ENCODE data around the gene PPDPF.

The PPDPF gene

DNA sequence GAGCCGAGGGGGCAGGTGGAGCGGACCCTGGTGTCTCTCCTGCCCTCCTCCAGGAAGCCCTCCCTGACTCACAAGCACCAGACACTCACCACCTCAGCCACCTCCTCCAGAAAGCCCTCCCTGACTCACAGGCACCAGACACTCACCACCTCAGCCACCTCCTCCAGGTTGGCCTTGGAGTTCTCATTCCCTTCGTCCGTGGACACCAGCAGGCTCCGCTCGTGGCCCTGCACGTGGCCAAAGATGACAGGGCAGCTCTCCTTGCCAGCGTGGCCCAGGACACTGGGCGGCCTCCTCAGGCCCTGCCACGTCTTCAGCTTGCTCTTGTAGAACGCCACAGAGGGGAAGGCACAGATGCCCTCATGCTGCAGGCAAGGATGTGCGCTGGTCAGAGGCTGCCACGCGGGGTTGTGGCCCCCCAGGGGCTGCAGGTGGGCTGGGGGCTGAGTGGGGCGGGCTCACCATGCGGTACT is 39.8 kb downstream of the PPDPF start:
- Histone ChIP-seq H3K4me3 (ENCODE audit: low read depth in 1 of 2, low read length in 2 of 2) (no peak overlapping the region), H3K9me3 (ENCODE audit: control insufficient read depth in 1 of 2, low read length in 2 of 2) (no peaks in the 10 kb centered on the region), H3K36me3 (ENCODE audit: control insufficient read depth in 1 of 2, insufficient read depth in 2 of 2, low read length in 2 of 2) (peaks cover 0 to 63% of the 10 kb centered on the region in 2 donors), H3K27ac (ENCODE audit: low read length) (no peak overlapping the region), H3K4me1 (ENCODE audit: control insufficient read depth in 1 of 2, insufficient read depth in 2 of 2, low read length in 2 of 2) (no peaks in the 10 kb centered on the region), H3K27me3 (ENCODE audit: low read depth, low read length) (no peaks in the 10 kb centered on the region)

DNA sequence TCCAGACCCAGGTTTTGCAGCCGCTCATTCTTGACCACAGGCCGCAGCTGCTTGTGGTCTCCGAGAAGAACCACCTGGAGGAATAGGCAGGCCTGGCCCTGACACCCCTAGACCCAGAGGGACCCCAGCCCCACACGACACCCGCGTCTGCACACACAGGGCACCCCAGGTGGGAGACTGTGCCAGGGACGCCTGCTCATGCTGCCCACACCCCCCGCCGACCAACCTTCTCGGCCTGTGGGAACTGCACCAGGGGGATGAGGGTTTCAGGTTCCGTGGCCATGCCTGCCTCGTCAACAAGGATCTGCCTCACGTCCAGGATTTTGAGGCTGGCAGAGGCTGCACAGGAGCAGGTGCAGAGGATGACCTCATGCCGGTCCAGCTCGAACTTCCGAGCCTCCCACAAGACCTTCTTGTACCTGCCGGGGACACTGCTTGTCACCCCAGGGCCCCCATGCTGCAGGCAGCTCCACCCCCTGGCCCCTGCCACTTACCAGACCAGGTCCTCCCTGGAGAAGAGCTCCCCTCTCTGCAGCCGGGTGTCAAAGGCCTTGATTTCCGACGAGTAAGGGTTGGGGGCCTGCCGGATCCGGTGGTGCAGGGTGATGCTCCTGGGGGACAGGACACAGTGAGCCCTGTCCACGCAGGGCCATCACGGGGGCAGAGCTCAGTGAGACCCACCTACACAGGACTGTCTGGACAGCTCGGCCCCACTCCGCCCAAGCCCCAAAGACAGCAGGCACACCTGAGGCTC is 40.5 kb downstream of the PPDPF start:
- H3K9me3 ChIP-seq (ENCODE audit: control insufficient read depth in 1 of 2, low read length in 2 of 2), result no peaks in the 10 kb centered on the region
- no peak overlapping the region for H3K27ac ChIP-seq (ENCODE audit: low read length)
- peaks cover 0 to 70% of the 10 kb centered on the region in 2 donors for H3K36me3 ChIP-seq (ENCODE audit: control insufficient read depth in 1 of 2, insufficient read depth in 2 of 2, low read length in 2 of 2)
- no peak overlapping the region for H3K4me3 ChIP-seq (ENCODE audit: low read depth in 1 of 2, low read length in 2 of 2)
- H3K27me3 ChIP-seq (ENCODE audit: low read depth, low read length), result no peaks in the 10 kb centered on the region
- H3K4me1 ChIP-seq (ENCODE audit: control insufficient read depth in 1 of 2, insufficient read depth in 2 of 2, low read length in 2 of 2), result no peaks in the 10 kb centered on the region

DNA sequence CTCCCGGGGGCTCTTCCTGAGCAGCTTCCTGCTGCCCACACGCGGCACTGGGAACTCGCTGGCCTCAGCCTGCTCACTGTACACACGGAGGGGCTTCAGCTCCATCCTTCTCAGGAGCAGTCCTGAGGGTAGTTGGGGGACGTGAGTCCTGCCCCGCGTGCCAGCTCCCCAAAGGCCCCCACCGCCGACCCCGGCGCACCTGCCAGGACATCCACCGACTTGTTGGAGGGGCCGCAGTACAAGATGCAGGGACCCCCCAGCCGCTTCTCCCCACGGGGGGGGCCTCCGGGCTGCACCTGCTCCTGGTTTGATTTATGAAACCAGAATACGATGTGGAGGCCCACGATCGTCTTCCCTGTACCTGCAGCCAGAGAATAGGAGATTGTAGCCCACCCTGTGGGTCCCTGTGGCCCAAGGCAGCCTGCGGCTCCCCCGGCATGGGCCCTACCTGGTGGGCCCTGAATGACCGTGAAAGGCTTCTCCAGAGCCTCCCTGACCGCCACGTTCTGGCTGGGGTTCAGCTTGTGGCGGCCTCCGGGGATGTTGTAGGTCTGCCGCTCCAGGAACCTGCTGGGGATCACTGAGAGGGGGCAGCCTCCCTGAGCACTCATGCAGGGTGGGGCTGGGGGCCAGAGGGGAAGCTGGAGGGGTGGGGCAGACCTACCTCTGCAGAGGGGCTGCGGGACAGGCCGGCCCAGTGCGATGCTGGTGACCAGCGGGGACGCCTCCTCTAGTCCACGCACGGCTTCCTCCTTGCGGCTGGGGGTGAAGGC is 41.2 kb downstream of the PPDPF start:
- Histone ChIP-seq H3K4me1 (ENCODE audit: control insufficient read depth in 1 of 2, insufficient read depth in 2 of 2, low read length in 2 of 2) (no peaks in the 10 kb centered on the region), H3K9me3 (ENCODE audit: control insufficient read depth in 1 of 2, low read length in 2 of 2) (no peaks in the 10 kb centered on the region), H3K27ac (ENCODE audit: low read length) (no peak overlapping the region), H3K27me3 (ENCODE audit: low read depth, low read length) (no peaks in the 10 kb centered on the region), H3K4me3 (ENCODE audit: low read depth in 1 of 2, low read length in 2 of 2) (no peak overlapping the region), H3K36me3 (ENCODE audit: control insufficient read depth in 1 of 2, insufficient read depth in 2 of 2, low read length in 2 of 2) (peaks cover 0 to 77% of the 10 kb centered on the region in 2 donors)

DNA sequence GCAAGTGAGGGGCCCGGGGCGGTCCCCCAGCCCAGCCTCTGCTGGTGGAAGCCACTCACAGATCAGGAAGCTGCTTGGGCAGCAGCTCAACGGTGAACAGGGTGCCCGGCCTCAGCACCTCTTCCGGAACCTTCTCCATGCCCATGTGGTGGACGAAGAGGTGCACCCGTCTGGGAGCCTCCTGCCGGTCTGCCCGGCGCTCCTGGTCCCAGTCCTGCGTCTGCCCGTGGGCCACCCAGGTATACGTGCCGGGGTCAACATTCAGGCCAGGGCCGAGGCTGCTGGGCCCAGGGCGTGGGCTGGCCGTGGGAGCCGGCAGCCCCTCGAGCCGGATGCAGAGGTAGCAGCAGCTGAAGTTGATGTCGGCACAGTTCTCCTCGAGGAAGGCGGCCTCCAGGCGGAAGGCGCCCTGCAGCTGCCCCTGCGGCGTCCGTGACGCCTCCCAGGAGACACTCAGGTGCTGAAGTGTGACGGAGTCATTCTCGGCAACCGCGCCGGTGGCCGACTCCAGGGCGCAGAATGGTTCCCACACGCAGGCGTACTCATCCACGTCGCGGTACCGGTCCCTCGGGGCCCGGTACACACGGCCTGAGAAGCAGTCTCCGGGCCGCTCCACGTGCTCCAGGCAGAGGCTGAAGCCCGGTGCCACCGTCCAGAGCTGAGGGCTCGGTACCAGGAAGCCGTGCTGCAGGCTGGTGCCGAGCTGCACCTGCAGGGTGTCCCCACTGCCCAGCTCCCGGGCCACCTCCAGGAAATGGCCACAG is 42.1 kb downstream of the PPDPF start:
- H3K27ac ChIP-seq (ENCODE audit: low read length), result no peak overlapping the region

DNA sequence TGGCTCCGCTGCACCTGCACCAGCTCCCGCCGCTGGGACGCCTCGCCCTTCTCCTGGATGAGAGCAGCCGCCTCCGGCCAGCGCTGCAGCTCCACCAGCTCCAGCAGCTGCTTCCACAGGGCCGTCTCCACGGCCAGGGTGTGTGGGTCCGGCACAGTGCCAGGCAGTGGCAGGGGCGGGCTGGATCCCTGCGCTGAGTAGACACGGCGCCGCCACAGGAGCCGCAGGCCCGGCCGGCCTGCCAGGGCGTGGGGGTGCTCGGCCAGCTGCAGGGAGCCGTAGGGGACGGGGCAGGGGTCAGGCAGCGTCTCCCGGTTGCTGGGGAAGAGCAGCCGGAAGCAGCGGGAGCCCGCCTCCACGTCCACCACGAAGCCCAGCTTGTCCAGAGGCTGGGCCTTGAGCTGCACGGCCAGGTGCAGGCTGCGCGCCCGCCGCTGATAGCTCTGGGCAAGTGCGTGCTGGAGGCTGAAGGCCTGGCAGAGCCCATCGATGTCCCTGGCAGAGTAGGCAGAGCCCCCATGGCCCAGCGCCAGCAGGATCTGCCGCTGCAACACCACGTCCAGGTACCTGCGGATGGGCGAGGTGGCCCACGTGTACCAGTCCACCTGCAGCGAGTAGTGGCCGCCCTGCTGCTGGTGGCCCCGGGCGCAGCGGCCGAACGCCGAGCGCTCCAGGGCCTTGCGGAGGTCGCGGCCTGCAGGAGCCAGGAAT is 42.8 kb downstream of the PPDPF start:
- H3K27me3 ChIP-seq (ENCODE audit: low read depth, low read length), result no peaks in the 10 kb centered on the region
- no peak overlapping the region for H3K4me3 ChIP-seq (ENCODE audit: low read depth in 1 of 2, low read length in 2 of 2)
- no peaks in the 10 kb centered on the region for H3K4me1 ChIP-seq (ENCODE audit: control insufficient read depth in 1 of 2, insufficient read depth in 2 of 2, low read length in 2 of 2)
- H3K36me3 ChIP-seq (ENCODE audit: control insufficient read depth in 1 of 2, insufficient read depth in 2 of 2, low read length in 2 of 2), result peaks cover 0 to 77% of the 10 kb centered on the region in 2 donors
- H3K9me3 ChIP-seq (ENCODE audit: control insufficient read depth in 1 of 2, low read length in 2 of 2), result no peaks in the 10 kb centered on the region
- no peak overlapping the region for H3K27ac ChIP-seq (ENCODE audit: low read length)

More for the DNA sequence above, 42.1 kb downstream of the PPDPF start:
- Histone ChIP-seq H3K36me3 (ENCODE audit: control insufficient read depth in 1 of 2, insufficient read depth in 2 of 2, low read length in 2 of 2) (peaks cover 0 to 77% of the 10 kb centered on the region in 2 donors), H3K4me1 (ENCODE audit: control insufficient read depth in 1 of 2, insufficient read depth in 2 of 2, low read length in 2 of 2) (no peaks in the 10 kb centered on the region), H3K4me3 (ENCODE audit: low read depth in 1 of 2, low read length in 2 of 2) (no peak overlapping the region), H3K9me3 (ENCODE audit: control insufficient read depth in 1 of 2, low read length in 2 of 2) (no peaks in the 10 kb centered on the region), H3K27me3 (ENCODE audit: low read depth, low read length) (no peaks in the 10 kb centered on the region)

DNA sequence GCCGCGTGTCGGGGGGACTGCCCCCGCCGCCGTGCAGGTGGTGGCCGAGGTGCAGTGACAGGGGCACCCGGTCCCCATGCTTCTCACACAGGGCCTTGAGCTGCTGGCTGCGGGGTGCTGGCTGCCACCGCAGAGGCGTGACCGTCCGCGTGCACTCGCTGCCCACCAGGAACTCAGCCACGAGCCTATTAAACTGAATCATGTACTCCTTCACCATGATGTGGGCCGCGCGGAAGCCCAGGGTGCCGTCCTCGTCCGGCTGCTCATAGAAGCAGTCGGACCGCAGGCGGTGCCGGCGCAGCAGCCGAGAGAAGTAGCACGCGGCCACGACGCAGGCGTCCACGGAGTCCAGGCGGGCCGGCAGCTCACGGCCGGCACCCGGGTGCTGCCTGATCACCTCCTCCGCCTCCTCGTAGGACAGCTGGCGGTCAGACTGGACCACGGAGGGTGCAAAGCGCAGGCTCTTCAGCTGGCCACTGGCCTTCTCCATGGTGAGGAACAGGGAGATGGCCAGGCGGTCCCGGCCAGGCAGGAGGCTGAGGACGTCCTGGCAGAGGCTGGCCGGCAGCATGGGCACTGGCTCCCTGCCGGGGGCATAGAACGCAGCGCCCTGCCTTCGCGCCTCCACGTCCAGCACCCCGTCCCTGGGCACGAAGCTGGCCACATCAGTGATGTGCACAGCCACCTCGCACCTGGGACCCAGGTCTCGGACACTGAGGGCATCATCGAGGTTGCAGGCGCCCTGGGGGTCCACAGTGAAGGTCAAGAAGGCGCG is 43.7 kb downstream of the PPDPF start:
- Histone ChIP-seq H3K9me3 (ENCODE audit: control insufficient read depth in 1 of 2, low read length in 2 of 2) (no peaks in the 10 kb centered on the region), H3K27ac (ENCODE audit: low read length) (no peak overlapping the region), H3K4me1 (ENCODE audit: control insufficient read depth in 1 of 2, insufficient read depth in 2 of 2, low read length in 2 of 2) (no peaks in the 10 kb centered on the region), H3K4me3 (ENCODE audit: low read depth in 1 of 2, low read length in 2 of 2) (no peak overlapping the region), H3K27me3 (ENCODE audit: low read depth, low read length) (no peaks in the 10 kb centered on the region), H3K36me3 (ENCODE audit: control insufficient read depth in 1 of 2, insufficient read depth in 2 of 2, low read length in 2 of 2) (peaks cover 0 to 72% of the 10 kb centered on the region in 2 donors)

DNA sequence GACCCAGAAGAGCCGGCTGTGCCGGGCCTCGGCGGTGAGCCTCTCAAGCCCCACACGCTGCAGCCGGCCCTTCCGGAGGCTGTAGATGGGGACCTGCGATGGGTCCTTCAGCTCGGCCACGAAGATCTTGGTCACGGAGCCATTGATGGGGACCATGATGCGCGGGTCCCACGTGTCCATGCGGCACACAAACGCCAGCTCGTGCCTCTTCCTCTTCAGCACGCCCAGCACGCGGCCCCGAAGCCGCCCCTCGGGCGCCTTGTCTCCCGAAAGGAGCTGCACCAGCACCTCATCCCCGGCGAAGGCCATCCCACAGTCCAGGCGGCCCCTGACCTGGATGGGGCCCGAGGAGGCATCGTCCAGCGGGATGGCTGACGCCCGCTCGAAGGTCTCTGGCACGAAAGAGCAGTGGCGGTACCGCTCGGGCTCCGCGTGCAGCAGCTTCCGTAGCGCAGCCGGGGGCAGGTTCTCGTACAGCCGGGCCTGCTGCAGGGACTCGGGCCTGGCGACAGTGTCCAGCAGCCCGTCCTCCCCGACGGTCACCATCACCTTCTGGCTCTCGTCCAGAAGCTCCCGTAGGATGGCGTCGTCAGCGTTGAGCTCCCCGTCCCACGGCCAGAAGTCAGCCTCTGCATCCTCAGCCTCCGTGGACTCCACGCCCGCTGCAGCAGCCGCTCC is 44.6 kb downstream of the PPDPF start:
- Histone ChIP-seq H3K4me1 (ENCODE audit: control insufficient read depth in 1 of 2, insufficient read depth in 2 of 2, low read length in 2 of 2) (no peaks in the 10 kb centered on the region), H3K9me3 (ENCODE audit: control insufficient read depth in 1 of 2, low read length in 2 of 2) (no peaks in the 10 kb centered on the region), H3K27ac (ENCODE audit: low read length) (no peak overlapping the region), H3K4me3 (ENCODE audit: low read depth in 1 of 2, low read length in 2 of 2) (no peak overlapping the region), H3K36me3 (ENCODE audit: control insufficient read depth in 1 of 2, insufficient read depth in 2 of 2, low read length in 2 of 2) (peaks cover 0 to 66% of the 10 kb centered on the region in 2 donors), H3K27me3 (ENCODE audit: low read depth, low read length) (no peaks in the 10 kb centered on the region)

DNA sequence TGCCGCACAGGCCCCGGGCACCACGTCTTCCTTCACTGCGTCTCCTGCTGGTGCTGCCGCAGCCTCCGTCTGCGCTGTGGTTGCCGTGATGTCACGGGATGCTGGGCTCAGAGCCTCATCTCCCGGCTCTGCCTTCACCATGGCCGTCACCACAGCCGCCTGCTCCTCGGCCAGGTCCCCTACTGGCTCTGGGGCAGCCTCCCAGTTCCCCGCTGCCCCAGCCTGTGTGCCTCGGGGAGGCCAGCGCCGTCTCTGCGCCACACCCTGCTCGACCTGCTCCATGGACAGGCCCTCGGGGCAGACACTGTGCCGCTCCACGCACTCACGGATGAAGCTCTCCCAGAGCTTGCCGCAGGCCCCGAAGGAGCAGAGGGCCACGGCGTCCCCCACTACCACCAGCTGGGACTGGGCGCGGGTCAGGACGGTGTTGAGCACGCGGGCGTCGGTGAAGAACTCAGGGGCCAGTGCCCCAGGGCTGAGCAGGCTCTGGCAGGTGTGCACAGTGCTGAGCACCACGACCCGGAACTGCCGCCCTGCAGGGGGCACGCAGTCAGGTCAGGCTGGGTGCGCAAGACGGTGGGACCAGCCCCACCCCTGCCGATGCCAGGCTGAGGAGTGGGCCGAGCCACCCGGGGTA is 45.3 kb downstream of the PPDPF start:
- Histone ChIP-seq H3K27ac (ENCODE audit: low read length) (no peak overlapping the region), H3K36me3 (ENCODE audit: control insufficient read depth in 1 of 2, insufficient read depth in 2 of 2, low read length in 2 of 2) (peaks cover 0 to 59% of the 10 kb centered on the region in 2 donors), H3K9me3 (ENCODE audit: control insufficient read depth in 1 of 2, low read length in 2 of 2) (no peaks in the 10 kb centered on the region), H3K4me1 (ENCODE audit: control insufficient read depth in 1 of 2, insufficient read depth in 2 of 2, low read length in 2 of 2) (no peaks in the 10 kb centered on the region), H3K4me3 (ENCODE audit: low read depth in 1 of 2, low read length in 2 of 2) (no peak overlapping the region), H3K27me3 (ENCODE audit: low read depth, low read length) (no peaks in the 10 kb centered on the region)

DNA sequence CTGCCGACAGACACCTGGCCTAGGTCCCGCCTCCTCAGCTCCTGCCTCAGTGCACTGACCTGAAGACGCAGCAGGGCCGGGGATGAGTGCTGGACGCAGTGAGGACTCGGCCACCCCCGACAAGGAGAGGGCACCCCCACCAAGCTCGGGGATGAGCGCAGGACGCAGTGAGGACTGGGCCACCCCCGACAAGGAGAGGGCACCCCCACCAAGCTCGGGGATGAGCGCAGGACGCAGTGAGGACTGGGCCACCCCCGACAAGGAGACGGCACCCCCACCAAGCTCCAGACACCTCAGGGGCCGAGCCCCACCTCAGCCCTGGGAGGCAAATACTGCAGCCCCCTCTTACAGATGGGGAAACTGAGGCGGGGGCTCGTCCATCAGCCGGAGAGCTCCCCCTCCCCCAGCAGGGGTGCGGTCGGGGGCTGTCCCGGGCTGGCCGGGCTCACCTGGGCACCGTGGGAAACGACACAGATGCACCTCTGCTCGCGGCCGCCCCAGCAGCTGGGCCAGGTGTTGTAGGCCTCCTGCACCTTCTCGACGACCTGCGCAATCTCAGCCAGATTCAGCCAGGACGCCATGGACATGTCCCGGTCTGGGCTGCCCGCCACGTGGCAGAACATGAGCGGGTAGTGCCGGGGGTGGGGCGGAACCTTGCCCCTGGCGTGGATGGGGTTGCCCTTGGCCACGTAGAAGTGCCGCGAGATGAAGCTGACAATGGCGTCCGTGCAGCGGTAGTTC is 46.0 kb downstream of the PPDPF start:
- Histone ChIP-seq H3K9me3 (ENCODE audit: control insufficient read depth in 1 of 2, low read length in 2 of 2) (no peaks in the 10 kb centered on the region), H3K4me3 (ENCODE audit: low read depth in 1 of 2, low read length in 2 of 2) (no peak overlapping the region), H3K27ac (ENCODE audit: low read length) (no peak overlapping the region), H3K4me1 (ENCODE audit: control insufficient read depth in 1 of 2, insufficient read depth in 2 of 2, low read length in 2 of 2) (no peaks in the 10 kb centered on the region), H3K27me3 (ENCODE audit: low read depth, low read length) (no peaks in the 10 kb centered on the region), H3K36me3 (ENCODE audit: control insufficient read depth in 1 of 2, insufficient read depth in 2 of 2, low read length in 2 of 2) (peaks cover 0 to 52% of the 10 kb centered on the region in 2 donors)

Data from muscle layer of duodenum (tissue), 2 donors.